ENCODE data around the gene PLEK2. TPM values are rescaled to one million over a fixed set of nuclear protein-coding genes. Genes with fewer than 3 reads are reported as not detected.

PLEK2 gene
- total and polyA plus RNA-seq, 2 of the 13 experiments (the other 11 are each of a cell fraction or from before 2014, with no cell fraction given) = 0.26 to 1.5 TPM

DNA sequence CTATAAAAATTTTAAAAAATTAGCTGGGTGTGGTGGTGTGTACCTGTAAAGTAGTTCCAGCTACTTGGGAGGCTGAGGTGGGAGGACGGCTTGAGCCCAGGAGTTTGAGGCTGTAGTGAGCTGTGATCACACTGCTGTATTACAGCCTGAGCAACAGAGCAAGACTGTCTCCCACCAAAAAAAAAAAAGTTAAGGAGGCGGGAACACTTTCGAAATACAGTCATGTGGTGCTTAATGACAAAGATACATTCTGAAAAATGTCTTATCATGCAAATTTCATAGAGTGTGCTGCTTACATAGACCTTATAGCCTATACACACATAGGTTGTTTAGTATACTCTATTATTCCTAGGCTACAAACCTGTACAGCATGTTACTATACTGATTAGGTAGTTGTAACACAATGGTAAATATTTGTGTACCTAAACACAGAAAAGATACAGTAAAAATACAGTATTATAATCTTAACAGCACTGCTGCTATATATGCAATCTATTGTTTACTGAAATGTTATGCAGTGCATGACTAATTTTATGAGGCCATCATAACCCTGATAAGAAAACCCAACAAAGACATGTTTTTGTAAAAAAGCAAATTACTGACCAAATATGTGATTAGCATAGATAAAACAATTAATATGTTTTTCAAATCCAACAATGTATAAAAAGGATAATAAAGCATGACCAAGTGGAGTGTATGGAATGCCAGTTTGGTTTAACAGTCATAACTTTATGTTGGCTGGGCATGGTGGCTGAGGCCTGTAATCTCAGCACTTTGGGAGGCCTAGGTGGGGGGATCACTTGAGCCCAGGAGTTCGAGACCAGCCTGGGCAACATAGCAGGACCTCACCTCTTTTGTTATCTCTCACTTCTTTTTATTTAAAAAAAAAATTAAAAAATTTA, 40.5 kb downstream of the PLEK2 start (continued):
- no peak for TF ChIP-seq TCF7L2 (IDR thresholded peaks at IDR 0.05; ENCODE audit: low read depth, low read length)
- TF ChIP-seq, protein P1, sequence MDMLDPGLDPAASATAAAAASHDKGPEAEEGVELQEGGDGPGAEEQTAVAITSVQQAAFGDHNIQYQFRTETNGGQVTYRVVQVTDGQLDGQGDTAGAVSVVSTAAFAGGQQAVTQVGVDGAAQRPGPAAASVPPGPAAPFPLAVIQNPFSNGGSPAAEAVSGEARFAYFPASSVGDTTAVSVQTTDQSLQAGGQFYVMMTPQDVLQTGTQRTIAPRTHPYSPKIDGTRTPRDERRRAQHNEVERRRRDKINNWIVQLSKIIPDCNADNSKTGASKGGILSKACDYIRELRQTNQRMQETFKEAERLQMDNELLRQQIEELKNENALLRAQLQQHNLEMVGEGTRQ (IDR thresholded peaks at IDR 0.05; ENCODE audit: low read depth, low read length) = no peak
- TF ChIP-seq, protein P1 (CRISPR knock-in tag; IDR thresholded peaks at IDR 0.05; ENCODE audit: borderline replicate concordance) = no peak
- no peak for TF ChIP-seq ZNF160 (CRISPR knock-in tag; IDR thresholded peaks at IDR 0.05)
- no peak for TF ChIP-seq HNF4A (CRISPR knock-in tag; IDR thresholded peaks at IDR 0.05)
- TF ChIP-seq, protein P2, sequence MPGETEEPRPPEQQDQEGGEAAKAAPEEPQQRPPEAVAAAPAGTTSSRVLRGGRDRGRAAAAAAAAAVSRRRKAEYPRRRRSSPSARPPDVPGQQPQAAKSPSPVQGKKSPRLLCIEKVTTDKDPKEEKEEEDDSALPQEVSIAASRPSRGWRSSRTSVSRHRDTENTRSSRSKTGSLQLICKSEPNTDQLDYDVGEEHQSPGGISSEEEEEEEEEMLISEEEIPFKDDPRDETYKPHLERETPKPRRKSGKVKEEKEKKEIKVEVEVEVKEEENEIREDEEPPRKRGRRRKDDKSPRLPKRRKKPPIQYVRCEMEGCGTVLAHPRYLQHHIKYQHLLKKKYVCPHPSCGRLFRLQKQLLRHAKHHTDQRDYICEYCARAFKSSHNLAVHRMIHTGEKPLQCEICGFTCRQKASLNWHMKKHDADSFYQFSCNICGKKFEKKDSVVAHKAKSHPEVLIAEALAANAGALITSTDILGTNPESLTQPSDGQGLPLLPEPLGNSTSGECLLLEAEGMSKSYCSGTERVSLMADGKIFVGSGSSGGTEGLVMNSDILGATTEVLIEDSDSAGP (CRISPR knock-in tag; IDR thresholded peaks at IDR 0.05; ENCODE audit: borderline replicate concordance) = no peak
- TF ChIP-seq EP300 (IDR thresholded peaks at IDR 0.05; ENCODE audit: low read depth in 2 of 2, low read length in 2 of 2) = no peak
- TF ChIP-seq EP300 (CRISPR knock-in tag; IDR thresholded peaks at IDR 0.05; ENCODE audit: borderline replicate concordance) = no peak
- no peak for TF ChIP-seq JUNB (CRISPR knock-in tag; IDR thresholded peaks at IDR 0.05; ENCODE audit: borderline replicate concordance)
- no peak for TF ChIP-seq MZF1 (CRISPR knock-in tag; IDR thresholded peaks at IDR 0.05; ENCODE audit: borderline replicate concordance)
